RWPE2 (cell line): ENCODE results near the gene KXD1.
"Not testable (repeated sequence)": the region's sequence is repeated elsewhere in the genome, so short reads cannot be mapped to it uniquely, and the experiment has no call there.

Experiments
- ATAC-seq: fragments of 200-7000 bp; cut with Tn5 transposase; 3 replicates; pipeline ENCODE4 v1.9.1; 2021; ENCODE audit warnings: low read depth
- DNase-seq: peaks from one replicate; pipeline ENCODE4 v3.0.0-alpha.2; 2020; ENCODE audit warnings: low spot score
- H3K27ac ChIP-seq: fragments of 450-650 bp; 2 replicates; pipeline ENCODE4 v1.5.1; 2017; ENCODE audit warnings: mild to moderate bottlenecking; ENCODE audit not compliant: poor library complexity, severe bottlenecking
- H3K27me3 ChIP-seq: fragments of 250-450 bp; sonication (Bioruptor Pico); 2 replicates; pipeline ENCODE4 v1.5.1; 2021; ENCODE audit warnings: mild to moderate bottlenecking, moderate library complexity; ENCODE audit not compliant: insufficient read depth, poor library complexity, severe bottlenecking
- H3K36me3 ChIP-seq: fragments of 250-450 bp; sonication (Bioruptor Pico); 2 replicates; pipeline ENCODE4 v1.5.1; 2020; ENCODE audit warnings: low read depth, mild to moderate bottlenecking, moderate library complexity
- H3K4me1 ChIP-seq: fragments of 250-450 bp; sonication (Bioruptor Pico); 2 replicates; pipeline ENCODE4 v1.5.1; 2021; ENCODE audit warnings: mild to moderate bottlenecking, moderate library complexity; ENCODE audit not compliant: insufficient read depth, poor library complexity, severe bottlenecking
- H3K4me3 ChIP-seq: fragments of 250-450 bp; sonication (Bioruptor Pico); 2 replicates; pipeline ENCODE4 v1.5.1; 2021; ENCODE audit warnings: mild to moderate bottlenecking, moderate library complexity; ENCODE audit not compliant: severe bottlenecking
- H3K9me3 ChIP-seq: fragments of 250-450 bp; sonication (Bioruptor Pico); 2 replicates; pipeline ENCODE4 v1.5.1; 2021; ENCODE audit warnings: mild to moderate bottlenecking, moderate library complexity; ENCODE audit not compliant: severe bottlenecking
- TF ChIP-seq, protein P1 (sequence below): fragments of 450-650 bp; IDR thresholded peaks from one replicate; pipeline ENCODE4 v1.5.1; 2017; ENCODE audit warnings: mild to moderate bottlenecking, moderate library complexity; ENCODE audit not compliant: poor library complexity, severe bottlenecking

The KXD1 gene

DNA sequence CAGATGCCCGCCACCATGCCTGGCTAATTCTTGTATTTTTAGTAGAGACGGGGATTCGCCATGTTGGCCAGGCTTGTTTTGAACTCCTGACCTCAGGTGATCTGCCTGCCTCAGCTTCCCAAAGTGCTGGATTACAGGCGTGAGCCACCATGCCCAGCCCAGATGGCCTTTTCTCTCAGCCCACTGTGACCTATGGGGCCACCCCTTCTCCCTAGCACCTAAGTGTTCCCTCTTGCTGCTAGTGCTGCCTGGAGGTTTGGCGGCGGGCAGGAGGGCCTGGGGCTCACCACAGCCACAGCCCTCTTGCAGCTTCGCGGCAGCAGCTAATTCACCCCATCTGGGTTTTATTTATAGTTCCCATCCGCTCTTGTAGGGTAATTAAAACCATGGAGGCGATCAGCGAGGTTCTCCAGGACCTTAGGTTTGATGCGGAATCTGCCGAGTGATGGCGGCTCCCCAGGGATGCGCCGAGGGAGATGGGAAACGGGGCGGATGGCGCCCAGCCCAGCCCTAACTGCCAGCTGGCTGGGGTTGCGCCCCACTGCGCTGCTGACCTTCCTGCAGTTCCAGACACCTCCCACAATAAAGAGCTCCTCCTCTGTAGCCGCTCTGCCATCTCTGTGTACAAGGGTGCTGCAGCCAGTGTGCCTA, 34.2 kb downstream of the KXD1 start:
- no peak for ATAC-seq
- H3K4me3 ChIP-seq: no peak overlapping the region
- no peaks in the 10 kb centered on the region for H3K9me3 ChIP-seq
- TF ChIP-seq, protein P1, sequence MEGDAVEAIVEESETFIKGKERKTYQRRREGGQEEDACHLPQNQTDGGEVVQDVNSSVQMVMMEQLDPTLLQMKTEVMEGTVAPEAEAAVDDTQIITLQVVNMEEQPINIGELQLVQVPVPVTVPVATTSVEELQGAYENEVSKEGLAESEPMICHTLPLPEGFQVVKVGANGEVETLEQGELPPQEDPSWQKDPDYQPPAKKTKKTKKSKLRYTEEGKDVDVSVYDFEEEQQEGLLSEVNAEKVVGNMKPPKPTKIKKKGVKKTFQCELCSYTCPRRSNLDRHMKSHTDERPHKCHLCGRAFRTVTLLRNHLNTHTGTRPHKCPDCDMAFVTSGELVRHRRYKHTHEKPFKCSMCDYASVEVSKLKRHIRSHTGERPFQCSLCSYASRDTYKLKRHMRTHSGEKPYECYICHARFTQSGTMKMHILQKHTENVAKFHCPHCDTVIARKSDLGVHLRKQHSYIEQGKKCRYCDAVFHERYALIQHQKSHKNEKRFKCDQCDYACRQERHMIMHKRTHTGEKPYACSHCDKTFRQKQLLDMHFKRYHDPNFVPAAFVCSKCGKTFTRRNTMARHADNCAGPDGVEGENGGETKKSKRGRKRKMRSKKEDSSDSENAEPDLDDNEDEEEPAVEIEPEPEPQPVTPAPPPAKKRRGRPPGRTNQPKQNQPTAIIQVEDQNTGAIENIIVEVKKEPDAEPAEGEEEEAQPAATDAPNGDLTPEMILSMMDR: no peak
- no peaks in the 10 kb centered on the region for H3K27me3 ChIP-seq
- peaks cover 5% of the 10 kb centered on the region for H3K4me1 ChIP-seq
- H3K36me3 ChIP-seq: peaks cover 8% of the 10 kb centered on the region; the same call in 1 of the 2 replicates
- no peak for DNase-seq
- H3K27ac ChIP-seq: no peak overlapping the region

- not testable (repeated sequence) for H3K4me1 ChIP-seq, DNase-seq, H3K4me3 ChIP-seq, H3K9me3 ChIP-seq, ATAC-seq, H3K27me3 ChIP-seq, H3K36me3 ChIP-seq, H3K27ac ChIP-seq
Measured at GRCh38 chr19:18592732-18593131, 35.1 kb downstream of the KXD1 start.

DNA sequence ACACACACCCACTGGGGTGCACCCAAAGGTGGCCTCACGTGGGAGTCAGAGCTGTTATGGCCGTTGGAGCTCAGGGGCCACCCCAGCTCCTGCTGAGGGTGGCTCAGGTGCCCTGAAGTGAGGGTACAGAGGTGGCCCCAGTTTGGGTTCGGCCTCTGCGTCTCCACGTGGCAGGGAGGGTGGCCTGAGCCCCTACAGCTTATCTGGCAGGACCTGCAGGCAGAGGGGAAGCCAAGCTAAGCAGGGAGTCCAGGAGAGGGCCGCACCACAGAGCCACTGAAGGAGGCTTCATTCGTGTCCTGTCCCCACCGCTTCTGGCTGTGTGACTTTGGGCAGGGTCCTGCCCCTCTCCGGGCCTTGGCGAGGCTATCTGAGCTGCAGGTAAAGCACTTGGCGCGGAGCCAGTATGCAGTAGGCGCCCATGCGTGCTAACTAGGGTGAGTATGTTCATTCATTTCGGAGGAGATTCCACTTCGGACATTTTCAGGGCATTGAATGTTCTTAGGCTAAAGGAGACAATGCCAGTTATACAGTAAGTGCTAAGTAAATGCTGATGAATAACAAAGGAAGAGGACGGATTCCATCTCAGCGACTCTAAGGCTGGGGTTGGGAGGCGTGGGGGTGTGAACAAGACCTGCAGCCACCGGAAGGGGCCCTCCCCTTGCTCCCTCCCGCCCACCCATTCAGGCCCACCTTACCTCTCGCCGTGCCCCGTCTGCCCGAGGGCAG, 35.9 kb downstream of the KXD1 start:
- DNase-seq (peak; percentile 57), ATAC-seq (no peak)
- H3K4me1 ChIP-seq: peaks cover 5% of the 10 kb centered on the region
- TF ChIP-seq, protein P1: no peak
- no peak overlapping the region for H3K4me3 ChIP-seq
- H3K9me3 ChIP-seq: no peaks in the 10 kb centered on the region
- no peaks in the 10 kb centered on the region for H3K27me3 ChIP-seq
- H3K27ac ChIP-seq: no peak overlapping the region
- H3K36me3 ChIP-seq: peaks cover 8% of the 10 kb centered on the region; the same call in 1 of the 2 replicates

DNA sequence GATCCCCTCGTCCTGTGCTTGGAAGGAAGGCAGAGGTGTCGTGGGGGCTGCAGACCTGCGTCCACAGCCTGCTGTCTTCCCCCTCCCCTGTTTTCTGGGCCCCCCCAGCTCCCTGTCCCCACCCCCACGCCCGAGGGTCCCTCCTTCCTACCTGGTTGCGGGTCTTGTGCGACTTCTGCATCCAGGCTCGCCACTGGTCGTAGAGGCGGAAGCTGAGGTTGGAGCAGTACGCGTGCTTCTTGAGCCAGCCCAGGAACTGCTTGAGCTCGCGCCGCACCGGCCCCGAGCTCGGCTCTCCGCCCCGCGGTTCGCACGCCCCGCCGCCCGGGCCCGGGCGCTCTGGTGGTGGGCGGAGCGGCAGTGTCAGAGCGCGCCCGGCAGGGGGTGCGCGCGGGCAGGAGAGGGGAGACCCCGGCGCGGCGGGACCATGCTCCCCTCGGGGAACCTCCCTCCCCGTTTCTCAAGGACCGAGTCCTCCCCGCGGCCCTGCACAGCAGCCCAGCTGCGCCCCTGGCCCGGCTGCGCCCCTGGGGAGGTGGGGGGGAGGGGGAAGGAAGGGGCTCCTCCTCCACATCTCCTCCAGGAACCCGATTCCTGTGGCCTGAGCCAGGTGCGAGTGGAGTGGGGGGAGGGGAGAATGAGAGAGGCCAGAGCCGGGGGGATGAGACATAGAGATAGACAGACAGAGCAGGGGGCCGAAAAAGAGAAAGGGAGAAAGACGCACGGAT, 36.6 kb downstream of the KXD1 start:
- Histone ChIP-seq H3K36me3 (peaks cover 8% of the 10 kb centered on the region; the same call in 1 of the 2 replicates), H3K9me3 (no peaks in the 10 kb centered on the region), H3K4me3 (peak overlapping the region; percentile 21), H3K4me1 (peaks cover 5% of the 10 kb centered on the region), H3K27me3 (no peaks in the 10 kb centered on the region), H3K27ac (no peak overlapping the region)
- DNase-seq (peak; percentile 54), ATAC-seq (peak; percentile 59)
- TF ChIP-seq, protein P1: peak; percentile 93

- TF ChIP-seq, protein P1: no peak
- H3K27ac ChIP-seq: no peak overlapping the region
- H3K9me3 ChIP-seq: no peaks in the 10 kb centered on the region
- H3K27me3 ChIP-seq: no peaks in the 10 kb centered on the region
- peak; percentile 51 for DNase-seq
- peak overlapping the region; percentile 21 for H3K4me3 ChIP-seq
- no peak for ATAC-seq
- H3K36me3 ChIP-seq: peaks cover 8% of the 10 kb centered on the region; the same call in 1 of the 2 replicates
- H3K4me1 ChIP-seq: peaks cover under 1% of the 10 kb centered on the region
Measured at GRCh38 chr19:18594824-18595373, 37.2 kb downstream of the KXD1 start.
